NCI-H2227 treated with DMSO at 0.1 percent for 48 hours (cell line): ENCODE results near the gene SIM2.

Source experiments
- DNase-seq: peaks from one replicate; lab custom pipeline; 2025; lab: John Stamatoyannopoulos, UW

The SIM2 gene

GRCh38 chr21:36716836-36717235 is 17.9 kb downstream of the SIM2 start:
- no peak for DNase-seq

GRCh38 chr21:36717976-36718375 is 19.1 kb downstream of the SIM2 start:
- no peak for DNase-seq

- no peak for DNase-seq
Observed at GRCh38 chr21:36718951-36719501, 20.1 kb downstream of the SIM2 start.

- DNase-seq, result no peak
Observed at GRCh38 chr21:36719614-36720013, 20.7 kb downstream of the SIM2 start.

GRCh38 chr21:36721817-36722216 is 22.9 kb downstream of the SIM2 start:
- no peak for DNase-seq

- no peak for DNase-seq
Observed at GRCh38 chr21:36722370-36723368, 23.8 kb downstream of the SIM2 start.

GRCh38 chr21:36723371-36723881 is 24.5 kb downstream of the SIM2 start:
- DNase-seq, result no peak

GRCh38 chr21:36724660-36725059 is 25.7 kb downstream of the SIM2 start:
- no peak for DNase-seq

- DNase-seq, result no peak
Observed at GRCh38 chr21:36725793-36726386, 27.0 kb downstream of the SIM2 start.

GRCh38 chr21:36727866-36728265 is 29.0 kb downstream of the SIM2 start:
- DNase-seq, result no peak

- no peak for DNase-seq
Observed at GRCh38 chr21:36728371-36729111, 29.6 kb downstream of the SIM2 start.

GRCh38 chr21:36729310-36729970 is 30.5 kb downstream of the SIM2 start:
- no peak for DNase-seq

- DNase-seq, result no peak
Observed at GRCh38 chr21:36730291-36731281, 31.7 kb downstream of the SIM2 start.

- DNase-seq, result no peak
Observed at GRCh38 chr21:36732217-36732616, 33.3 kb downstream of the SIM2 start.

GRCh38 chr21:36732761-36733160 is 33.8 kb downstream of the SIM2 start:
- no peak for DNase-seq

- DNase-seq, result no peak
Observed at GRCh38 chr21:36733857-36734256, 34.9 kb downstream of the SIM2 start.

GRCh38 chr21:36734367-36735200 is 35.7 kb downstream of the SIM2 start:
- DNase-seq, result no peak

GRCh38 chr21:36735201-36735515 is 36.2 kb downstream of the SIM2 start:
- DNase-seq, result no peak

GRCh38 chr21:36735724-36736320 is 36.9 kb downstream of the SIM2 start:
- DNase-seq, result no peak
